ENCODE data around the gene UGT1A5.

GRCh38 chr2:233818639-233819621, 106.2 kb downstream of the UGT1A5 start:
- TF ChIP-seq TAF1 (IDR thresholded peaks at IDR 0.05; ENCODE audit: low read depth) (no peak), ZBTB7A (IDR thresholded peaks at IDR 0.05; ENCODE audit: low read depth) (no peak), REST (IDR thresholded peaks at IDR 0.05; ENCODE audit: low read depth) (no peak), RAD21 (IDR thresholded peaks at IDR 0.05; ENCODE audit: low read depth) (no peak)

All from Ishikawa (cell line).